Lower leg skin (tissue), 3 donors: ENCODE measurements around the gene THADA.

Experiments used
- CTCF ChIP-seq, 3 donors: fragments of 450-650 bp; IDR thresholded peaks; one replicate each; pipeline ENCODE4 v1.5.1; 2016; ENCODE audit warnings: antibody characterized with exemption in 3 of 3, mild to moderate bottlenecking in 3 of 3, moderate library complexity in 2 of 3
- POLR2A ChIP-seq, 2 donors: fragments of 450-650 bp; IDR thresholded peaks; one replicate each; pipeline ENCODE4 v1.6.1; 2016 to 2017; ENCODE audit warnings: antibody characterized with exemption in 2 of 2, mild to moderate bottlenecking in 1 of 2, moderate library complexity in 1 of 2

- TF ChIP-seq CTCF (IDR thresholded peaks at IDR 0.05) (no peak), POLR2A (IDR thresholded peaks at IDR 0.05) (no peak)
Observed at GRCh38 chr2:43455731-43456642, 139.9 kb downstream of the THADA start.
